ENCODE measurements around the gene MDK. TPM values are rescaled to one million over a fixed set of nuclear protein-coding genes. Genes with fewer than 3 reads are reported as not detected.
"Not testable (repeated sequence)": the region's sequence is repeated elsewhere in the genome, so short reads cannot be mapped to it uniquely, and the experiment has no call there.

MDK gene
- total and polyA plus RNA-seq, 8 donors, result 5.5 to 151 (median 25.8) TPM

GRCh38 chr11:46379482-46380293 is 1.8 kb upstream of the MDK start:
- Histone ChIP-seq H3K4me1 (peaks cover 21 to 50% (median 35%) of the 10 kb centered on the region in 4 donors), H3K27me3 (peaks cover 0 to 38% (median 0%) of the 10 kb centered on the region in 3 donors), H3K27ac (peak overlapping the region; percentile 46 to 93 (median 81)), H3K36me3 (peaks cover 28 to 40% (median 39%) of the 10 kb centered on the region in 4 donors), H3K4me3 (peak overlapping the region; percentile 62 to 73 (median 66))
- H3K9me3 ChIP-seq; intact Hi-C loops (cut with DNase I; ENCODE audit: low total_unique reads): not testable (repeated sequence)
- peak in 1 of 3 donors; percentile 18 for TF ChIP-seq POLR2AphosphoS5 (IDR thresholded peaks at IDR 0.05)
- 39 to 53% (median 47%) methylated on average over 17 to 33 of the region's 36 CpGs for WGBS, 5 donors
- peak; percentile 68 to 85 for DNase-seq

GRCh38 chr11:46380340-46381047 is 975 bp upstream of the MDK start:
- no peak for TF ChIP-seq CTCF (IDR thresholded peaks at IDR 0.05)
- no peak for TF ChIP-seq POLR2AphosphoS5 (IDR thresholded peaks at IDR 0.05)
- TF ChIP-seq POLR2A (IDR thresholded peaks at IDR 0.05), result no peak
- TF ChIP-seq EP300 (IDR thresholded peaks at IDR 0.05), result no peak
- Histone ChIP-seq H3K27ac (peak overlapping the region; percentile 46 to 93 (median 81)), H3K36me3 (peaks cover 20 to 32% (median 31%) of the 10 kb centered on the region in 4 donors), H3K27me3 (peaks cover 0 to 46% (median 0%) of the 10 kb centered on the region in 3 donors), H3K4me3 (peak overlapping the region; percentile 62 to 73 (median 66)), H3K9me3 (no peaks in the 10 kb centered on the region), H3K4me1 (peaks cover 21 to 50% (median 35%) of the 10 kb centered on the region in 4 donors)
- 0 to 2% (median 1%) methylated on average over 38 to 45 of the region's 45 CpGs for WGBS, 5 donors
- DNase-seq, result peak; percentile 80 to 90
- intact Hi-C loops (cut with DNase I; ENCODE audit: low total_unique reads), result no loop called here

- H3K9me3 ChIP-seq, result no peaks in the 10 kb centered on the region
- peak overlapping the region in 4 of 5 donors; percentile 46 to 93 (median 82) for H3K27ac ChIP-seq
- DNase-seq, result peak in 1 of 2 donors; percentile 70
- peak overlapping the region; percentile 62 to 73 (median 66) for H3K4me3 ChIP-seq
- H3K36me3 ChIP-seq, result peaks cover 5 to 17% (median 15%) of the 10 kb centered on the region in 4 donors
- H3K4me1 ChIP-seq, result peaks cover 21 to 50% (median 35%) of the 10 kb centered on the region in 4 donors
- H3K27me3 ChIP-seq, result peaks cover 0 to 61% (median 4%) of the 10 kb centered on the region in 3 donors
- TF ChIP-seq POLR2A (IDR thresholded peaks at IDR 0.05) (no peak), EP300 (IDR thresholded peaks at IDR 0.05) (no peak), POLR2AphosphoS5 (IDR thresholded peaks at IDR 0.05) (no peak), CTCF (IDR thresholded peaks at IDR 0.05) (no peak)
- 1 to 3% (median 1%) methylated on average over 18 to 66 of the region's 66 CpGs for WGBS, 5 donors
- intact Hi-C loops (cut with DNase I; ENCODE audit: low total_unique reads), result no loop called here
Measured at GRCh38 chr11:46381819-46382645, 563 bp downstream of the MDK start.

- peaks cover 0 to 69% (median 11%) of the 10 kb centered on the region in 3 donors for H3K27me3 ChIP-seq
- no peaks in the 10 kb centered on the region for H3K9me3 ChIP-seq
- H3K36me3 ChIP-seq, result peaks cover 0 to 9% (median 7%) of the 10 kb centered on the region in 4 donors
- peaks cover 21 to 50% (median 35%) of the 10 kb centered on the region in 4 donors for H3K4me1 ChIP-seq
- H3K4me3 ChIP-seq, result peak overlapping the region; percentile 62 to 73 (median 66)
- WGBS, 5 donors, result 40 to 53% (median 47%) methylated on average over 12 to 18 of the region's 18 CpGs
- DNase-seq, result peak in 1 of 2 donors; percentile 78
- no peak overlapping the region for H3K27ac ChIP-seq
- intact Hi-C loops (cut with DNase I; ENCODE audit: low total_unique reads), result no loop called here
- TF ChIP-seq CTCF (IDR thresholded peaks at IDR 0.05), result peak in 2 of 7 experiments; percentile 38 to 47
- TF ChIP-seq POLR2AphosphoS5 (IDR thresholded peaks at IDR 0.05), result no peak
Measured at GRCh38 chr11:46382646-46383403, 1.4 kb downstream of the MDK start.

Data from stomach (tissue), 9 donors.